Muscle of leg (tissue), 11 donors: ENCODE measurements around the gene AKAP13. TPM values are rescaled to one million over a fixed set of nuclear protein-coding genes. Genes with fewer than 3 reads are reported as not detected.
A peak's percentile ranks its signal among the peaks of the same experiment; 100 is the strongest.

Experiments used
- DNase-seq: peaks from one replicate; pipeline ENCODE4 v3.0.0; 2013
- H3K27ac ChIP-seq: one replicate; pipeline ENCODE4 v1.5.1; 2013; ENCODE audit warnings: mild to moderate bottlenecking, low read length, control low read depth
- H3K27me3 ChIP-seq: one replicate; pipeline ENCODE4 v1.6.1; 2013; ENCODE audit warnings: low read length; ENCODE audit not compliant: control insufficient read depth, insufficient read depth
- H3K36me3 ChIP-seq: one replicate; pipeline ENCODE4 v1.6.1; 2013; ENCODE audit warnings: low read length; ENCODE audit not compliant: control insufficient read depth, insufficient read depth
- H3K4me1 ChIP-seq: one replicate; pipeline ENCODE4 v1.6.1; 2013; ENCODE audit warnings: low read length; ENCODE audit not compliant: control insufficient read depth, insufficient read depth
- H3K4me3 ChIP-seq: one replicate; pipeline ENCODE4 v1.5.1; 2013; ENCODE audit warnings: low read length, control low read depth
- H3K9me3 ChIP-seq: replicated peaks from 2 replicates; pipeline ENCODE4 v1.6.1; 2013; ENCODE audit warnings: low read depth, low read length; ENCODE audit not compliant: control insufficient read depth
- WGBS: methylation state at CpG from one replicate; pipeline ENCODE4 v1.1.5; 2013; ENCODE audit warnings: missing lambda C conversion rate; ENCODE audit not compliant: insufficient coverage; 5-methylcytosine and 5-hydroxymethylcytosine counted together
- polyA plus RNA-seq, 8 donors: library from polyadenylated mRNA; unstranded; fragments of 120-200 nt; gene quantifications; one replicate each; pipeline versions ENCODE4 v1.2.1 to v1.2.3, GENCODE V29; 2013; ENCODE audit warnings: inconsistent platforms in 1 of 8, low replicate concordance in 1 of 8; ENCODE audit not compliant: insufficient read length in 8 of 8, insufficient read depth in 1 of 8
- total RNA-seq: library from RNA; stranded (reverse); fragments of 120-200 nt; gene quantifications from one replicate; pipeline ENCODE4 v1.2.4, GENCODE V29; 2013

Gene AKAP13
- total and polyA plus RNA-seq, 9 donors, result 65.2 to 90.9 (median 80.1) TPM

DNA sequence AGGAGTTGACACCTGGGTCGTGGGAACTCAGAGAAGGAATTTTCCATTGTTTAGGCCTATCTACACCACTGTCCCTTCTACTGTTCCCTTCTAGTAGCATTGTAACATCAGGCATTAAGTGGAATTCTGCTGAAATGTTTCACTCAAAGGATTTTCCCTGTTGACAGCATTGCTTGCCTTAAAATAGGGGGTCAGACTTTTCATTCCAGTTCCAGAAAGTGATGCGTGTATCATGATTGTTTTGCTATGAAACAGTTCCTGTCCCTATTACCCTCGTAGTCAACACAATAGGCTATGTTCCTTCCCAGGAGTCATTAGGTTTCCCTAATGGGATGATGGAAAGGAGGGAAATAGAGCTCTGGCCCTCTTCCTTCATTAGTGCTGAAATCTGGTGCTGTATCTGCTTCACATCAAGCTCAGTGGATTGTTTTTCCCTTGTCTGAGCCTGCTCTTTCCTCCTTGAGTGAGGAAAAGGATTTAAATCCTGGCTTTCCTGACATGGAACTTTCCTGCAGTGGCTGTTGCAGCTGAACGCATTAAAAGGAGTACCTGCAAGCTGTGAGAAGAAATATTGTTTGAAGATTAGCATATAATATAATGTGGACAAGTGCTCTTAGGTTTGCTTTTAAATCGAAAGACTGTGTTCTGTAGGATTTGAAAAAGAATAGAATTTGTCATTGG lies 218.5 kb downstream of the AKAP13 start:
- H3K9me3 ChIP-seq, result no peaks in the 10 kb centered on the region
- 55% methylated on average over 1 of the region's 5 CpGs for WGBS
- H3K4me3 ChIP-seq, result no peak overlapping the region
- no peaks in the 10 kb centered on the region for H3K36me3 ChIP-seq
- peak overlapping the region; percentile 78 for H3K27ac ChIP-seq
- H3K27me3 ChIP-seq, result no peaks in the 10 kb centered on the region
- H3K4me1 ChIP-seq, result peaks cover 7% of the 10 kb centered on the region
- DNase-seq, result peak; percentile 79

DNA sequence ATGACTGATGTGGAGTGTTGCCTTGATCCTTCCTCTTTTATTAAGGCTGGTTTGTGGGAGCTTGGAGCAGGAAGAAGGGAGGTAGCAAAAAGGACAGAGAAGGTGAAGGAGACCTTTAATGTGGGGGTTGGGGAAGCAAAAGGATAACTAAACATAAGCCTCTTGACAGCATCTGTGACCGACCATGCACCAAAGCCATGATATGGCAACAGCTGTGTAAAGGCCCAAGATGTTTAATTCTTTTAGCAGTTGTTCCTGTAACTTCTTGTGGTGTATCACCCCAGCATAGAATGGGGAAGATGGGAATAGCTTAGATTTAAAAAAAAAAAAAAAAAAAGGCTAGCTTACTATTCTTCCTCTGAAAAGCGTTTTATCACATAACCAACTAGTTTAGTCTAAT lies 219.6 kb downstream of the AKAP13 start:
- Histone ChIP-seq H3K36me3 (no peaks in the 10 kb centered on the region), H3K4me1 (peaks cover 7% of the 10 kb centered on the region), H3K27me3 (no peaks in the 10 kb centered on the region), H3K4me3 (no peak overlapping the region), H3K27ac (no peak overlapping the region), H3K9me3 (no peaks in the 10 kb centered on the region)
- no CpG with 5 or more reads among the region's 2 CpGs for WGBS
- no peak for DNase-seq

DNA sequence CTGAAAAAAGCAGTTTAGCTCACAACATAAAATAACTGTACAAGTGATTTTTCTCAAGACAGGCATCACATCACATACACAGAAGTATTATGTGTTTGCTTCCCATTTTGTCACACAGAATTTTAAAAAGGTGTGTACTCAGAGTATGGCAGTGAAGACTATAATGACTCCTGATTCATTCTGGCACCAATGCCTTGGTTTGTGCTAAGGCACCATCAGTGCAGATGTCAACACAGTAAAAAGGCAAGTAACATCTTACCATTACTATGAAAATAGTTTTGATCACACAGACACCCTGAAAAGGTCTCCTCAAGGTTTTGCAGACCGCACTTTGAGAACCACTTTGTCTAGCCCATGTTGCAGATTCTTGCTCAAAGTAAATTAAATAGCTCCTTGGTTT lies 222.8 kb downstream of the AKAP13 start:
- no peak for DNase-seq
- H3K36me3 ChIP-seq, result no peaks in the 10 kb centered on the region
- H3K27ac ChIP-seq, result no peak overlapping the region
- H3K4me1 ChIP-seq, result peaks cover 10% of the 10 kb centered on the region
- no CpG with 5 or more reads among the region's 1 CpG for WGBS
- H3K27me3 ChIP-seq, result no peaks in the 10 kb centered on the region
- no peaks in the 10 kb centered on the region for H3K9me3 ChIP-seq
- H3K4me3 ChIP-seq, result no peak overlapping the region

DNA sequence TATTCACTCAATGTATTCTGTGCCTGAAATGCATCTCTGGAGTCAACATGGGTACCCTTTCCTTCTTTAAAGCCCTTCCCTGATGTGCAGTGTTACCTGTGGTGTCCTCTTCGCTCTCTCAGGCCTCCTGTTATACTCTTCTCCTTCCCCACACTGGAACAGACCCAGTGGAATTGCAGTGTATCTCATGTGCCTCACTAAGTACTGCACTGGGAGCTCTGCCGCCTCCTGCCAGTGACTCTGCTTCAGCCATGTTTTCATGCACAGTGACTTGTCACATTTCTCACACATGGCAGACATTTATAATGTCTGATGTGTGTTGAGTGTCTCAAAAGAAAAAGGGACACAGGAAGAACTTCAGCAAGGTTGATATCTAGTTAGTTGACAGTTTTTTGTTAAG lies 223.3 kb downstream of the AKAP13 start:
- Histone ChIP-seq H3K4me1 (peaks cover 12% of the 10 kb centered on the region), H3K36me3 (no peaks in the 10 kb centered on the region), H3K27me3 (no peaks in the 10 kb centered on the region), H3K4me3 (no peak overlapping the region), H3K27ac (no peak overlapping the region), H3K9me3 (no peaks in the 10 kb centered on the region)
- WGBS, result 100% methylated on average over 1 of the region's 2 CpGs
- no peak for DNase-seq

DNA sequence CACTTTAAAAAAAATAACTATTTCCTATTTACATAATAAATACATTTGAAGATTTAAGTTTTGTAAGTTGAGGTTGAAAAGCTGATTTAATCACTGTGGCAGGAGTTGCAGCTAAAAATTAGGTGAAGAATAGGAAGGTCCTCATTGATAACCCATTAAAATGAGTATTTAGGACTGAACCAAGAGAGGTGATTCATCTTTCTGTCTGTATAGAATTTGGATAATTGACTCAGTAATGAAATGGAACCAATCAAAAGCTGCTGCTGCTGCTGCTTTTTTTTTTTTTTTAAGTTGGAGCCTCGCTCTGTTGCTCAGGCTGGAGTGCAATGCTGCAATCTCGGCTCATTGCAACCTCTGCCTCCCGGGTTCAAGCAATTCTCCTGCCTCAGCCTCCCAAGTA lies 223.8 kb downstream of the AKAP13 start:
- WGBS, result 80% methylated on average over 1 of the region's 3 CpGs
- Histone ChIP-seq H3K36me3 (no peaks in the 10 kb centered on the region), H3K4me1 (peaks cover 10% of the 10 kb centered on the region), H3K27ac (no peak overlapping the region), H3K9me3 (no peaks in the 10 kb centered on the region), H3K4me3 (no peak overlapping the region), H3K27me3 (no peaks in the 10 kb centered on the region)
- no peak for DNase-seq

DNA sequence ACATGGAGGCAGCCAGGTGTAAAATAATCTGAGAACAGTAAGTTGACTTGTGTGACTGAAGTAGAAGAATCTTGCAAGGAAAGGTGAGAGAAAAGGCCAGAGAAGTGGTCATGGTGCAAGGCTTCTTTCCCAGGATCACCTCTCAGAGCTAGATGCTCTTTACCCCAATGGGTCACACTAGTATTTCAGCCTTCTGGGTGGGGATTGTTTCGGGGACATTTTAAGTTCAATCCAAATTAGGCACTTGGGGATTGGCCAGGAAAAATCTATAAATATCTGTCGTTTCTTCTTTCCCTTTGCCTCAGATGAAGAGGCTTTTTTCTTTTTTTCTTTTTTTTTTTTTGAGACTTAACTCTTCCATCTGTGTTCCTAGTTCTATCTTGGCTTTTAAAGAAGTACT lies 226.3 kb downstream of the AKAP13 start:
- Histone ChIP-seq H3K4me3 (no peak overlapping the region), H3K36me3 (peaks cover 2% of the 10 kb centered on the region), H3K4me1 (peaks cover 7% of the 10 kb centered on the region)

DNA sequence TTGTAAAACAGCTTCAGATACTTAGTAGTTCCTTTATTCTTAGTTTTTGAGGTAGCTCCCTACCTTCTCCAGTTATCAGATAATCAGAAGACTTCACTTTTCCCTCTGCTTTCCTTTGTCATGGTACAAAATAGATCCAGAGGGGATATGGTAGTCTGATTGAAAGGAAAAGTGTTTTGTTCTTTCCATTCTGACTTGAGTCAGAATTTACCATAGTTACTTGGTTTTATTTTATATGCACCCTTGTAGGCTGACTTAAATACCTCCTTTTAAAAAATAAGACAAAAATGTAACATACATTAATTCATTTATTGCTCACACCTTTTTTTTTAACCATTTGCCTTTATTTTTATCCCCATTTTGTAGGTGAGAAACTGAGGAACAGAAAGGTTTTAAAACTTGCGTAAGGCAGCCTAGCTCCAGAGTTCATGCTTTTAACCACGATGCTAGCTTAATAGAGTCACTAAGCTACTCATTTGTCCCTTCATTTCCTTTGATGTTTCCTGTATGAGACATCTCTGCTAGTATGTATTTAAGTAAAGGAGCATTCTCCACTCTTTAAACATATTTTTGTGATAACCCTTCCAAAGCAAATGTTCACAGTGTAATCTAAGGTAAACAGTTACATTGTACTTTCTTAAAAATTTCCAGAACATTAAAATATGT lies 226.9 kb downstream of the AKAP13 start:
- Histone ChIP-seq H3K27me3 (no peaks in the 10 kb centered on the region), H3K36me3 (peaks cover 2% of the 10 kb centered on the region), H3K4me1 (peaks cover 7% of the 10 kb centered on the region), H3K4me3 (no peak overlapping the region), H3K27ac (peak overlapping the region; percentile 72), H3K9me3 (no peaks in the 10 kb centered on the region)
- no peak for DNase-seq
- no CpG with 5 or more reads among the region's 2 CpGs for WGBS

More for the DNA sequence above, 226.3 kb downstream of the AKAP13 start:
- no peaks in the 10 kb centered on the region for H3K27me3 ChIP-seq
- no peak overlapping the region for H3K27ac ChIP-seq
- H3K9me3 ChIP-seq, result no peaks in the 10 kb centered on the region
- peak; percentile 63 for DNase-seq
- WGBS, result no CpG with 5 or more reads among the region's 2 CpGs

DNA sequence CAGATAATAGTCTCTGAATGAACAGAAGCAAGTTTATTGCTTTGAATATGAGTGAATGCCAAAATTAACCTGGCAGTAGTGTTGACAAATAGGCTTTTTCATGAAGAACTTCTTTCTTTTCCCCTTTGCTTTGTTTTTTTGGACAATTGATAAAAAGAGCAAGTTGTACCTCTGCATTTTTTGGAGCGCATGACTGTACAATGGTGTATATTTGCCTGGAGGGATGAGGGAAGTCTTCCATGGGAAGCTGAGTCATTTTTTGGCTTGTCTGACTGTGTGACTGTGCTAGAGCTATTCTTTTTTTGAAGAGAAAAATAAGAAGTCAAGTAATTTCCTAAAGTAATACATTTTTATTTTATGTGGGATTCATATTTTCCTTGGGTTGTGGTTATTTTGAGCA lies 227.4 kb downstream of the AKAP13 start:
- peak; percentile 96 for DNase-seq
- Histone ChIP-seq H3K27me3 (no peaks in the 10 kb centered on the region), H3K4me3 (no peak overlapping the region), H3K9me3 (no peaks in the 10 kb centered on the region), H3K36me3 (peaks cover 2% of the 10 kb centered on the region), H3K27ac (peak overlapping the region; percentile 72), H3K4me1 (peaks cover 7% of the 10 kb centered on the region)
- WGBS, result no CpG with 5 or more reads among the region's 1 CpG

DNA sequence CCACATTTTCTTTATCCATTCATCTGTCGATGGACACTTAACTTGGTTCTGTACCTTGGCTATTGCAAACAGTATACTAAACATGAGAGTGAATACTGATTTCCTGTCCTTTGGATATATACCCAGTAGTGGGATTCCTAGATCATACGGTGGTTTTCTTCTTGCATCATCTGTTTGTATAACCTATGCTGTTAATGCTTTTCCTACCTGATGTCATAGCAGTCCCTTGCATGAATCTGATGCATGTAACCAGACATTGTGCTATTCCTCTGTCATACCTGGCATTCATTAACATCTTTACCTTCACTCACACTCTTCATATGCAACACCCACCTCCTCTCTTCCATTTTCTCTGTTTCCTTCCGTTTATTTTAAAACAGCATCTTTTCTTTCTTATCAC lies 229.1 kb downstream of the AKAP13 start:
- no peak overlapping the region for H3K4me3 ChIP-seq
- H3K4me1 ChIP-seq, result peaks cover 7% of the 10 kb centered on the region
- no peaks in the 10 kb centered on the region for H3K9me3 ChIP-seq
- no peak overlapping the region for H3K27ac ChIP-seq
- H3K36me3 ChIP-seq, result peaks cover 2% of the 10 kb centered on the region
- 100% methylated on average over 1 of the region's 3 CpGs for WGBS
- no peak for DNase-seq
- no peaks in the 10 kb centered on the region for H3K27me3 ChIP-seq

DNA sequence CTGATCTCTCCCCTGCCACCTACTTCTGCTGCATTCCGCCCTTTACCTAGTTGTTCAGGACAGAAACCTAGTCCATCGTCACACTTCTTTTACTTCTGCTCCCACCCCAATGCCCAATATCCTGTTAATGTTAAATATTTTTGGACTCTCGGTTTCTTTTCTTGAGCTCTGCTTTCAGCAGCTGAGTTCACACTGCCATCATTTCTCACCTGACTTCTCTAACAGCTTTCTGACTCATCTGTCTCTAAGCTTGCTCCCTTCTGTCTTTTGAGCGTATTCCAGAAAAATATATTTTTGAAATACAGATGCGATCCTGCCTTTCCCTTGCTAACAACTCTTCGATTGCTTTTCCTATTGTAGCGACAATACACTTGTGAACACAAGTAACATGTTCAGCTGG lies 231.0 kb downstream of the AKAP13 start:
- Histone ChIP-seq H3K4me1 (peaks cover 11% of the 10 kb centered on the region), H3K27ac (peak overlapping the region; percentile 25)

More for the DNA sequence above, 231.0 kb downstream of the AKAP13 start:
- H3K4me3 ChIP-seq, result no peak overlapping the region
- H3K27me3 ChIP-seq, result no peaks in the 10 kb centered on the region
- DNase-seq, result peak; percentile 45
- peaks cover 2% of the 10 kb centered on the region for H3K36me3 ChIP-seq
- WGBS, result 80% methylated on average over 7 of the region's 7 CpGs
- no peaks in the 10 kb centered on the region for H3K9me3 ChIP-seq
